Ecto neural progenitor cell (in vitro differentiated cells): ENCODE data around the gene NDEL1.

ENCODE experiments used
- DNase-seq: peaks from one replicate; pipeline ENCODE4 v3.0.0-alpha.2; 2018; ENCODE audit warnings: low spot score

Gene NDEL1

GRCh38 chr17:8455665-8456209 is 20.1 kb downstream of the NDEL1 start:
- DNase-seq, result no peak

- DNase-seq, result no peak
Measured at GRCh38 chr17:8458128-8458527, 22.4 kb downstream of the NDEL1 start.

- no peak for DNase-seq
Measured at GRCh38 chr17:8459107-8459506, 23.4 kb downstream of the NDEL1 start.

- DNase-seq, result no peak
Measured at GRCh38 chr17:8459831-8460230, 24.1 kb downstream of the NDEL1 start.

GRCh38 chr17:8462564-8462963 is 26.9 kb downstream of the NDEL1 start:
- DNase-seq, result peak; percentile 30

GRCh38 chr17:8463099-8463498 is 27.4 kb downstream of the NDEL1 start:
- DNase-seq, result no peak

- peak; percentile 40 for DNase-seq
Measured at GRCh38 chr17:8464941-8465340, 29.3 kb downstream of the NDEL1 start.

- DNase-seq, result no peak
Measured at GRCh38 chr17:8465356-8465755, 29.7 kb downstream of the NDEL1 start.

GRCh38 chr17:8465759-8466158 is 30.1 kb downstream of the NDEL1 start:
- peak; percentile 39 for DNase-seq

GRCh38 chr17:8466456-8466855 is 30.8 kb downstream of the NDEL1 start:
- DNase-seq, result peak; percentile 35

GRCh38 chr17:8466873-8467272 is 31.2 kb downstream of the NDEL1 start:
- peak; percentile 40 for DNase-seq

GRCh38 chr17:8467527-8467926 is 31.8 kb downstream of the NDEL1 start:
- DNase-seq, result no peak

- DNase-seq, result peak; percentile 31
Measured at GRCh38 chr17:8468127-8468526, 32.4 kb downstream of the NDEL1 start.

- no peak for DNase-seq
Measured at GRCh38 chr17:8468980-8469379, 33.3 kb downstream of the NDEL1 start.

- no peak for DNase-seq
Measured at GRCh38 chr17:8469964-8470363, 34.3 kb downstream of the NDEL1 start.

- DNase-seq, result no peak
Measured at GRCh38 chr17:8470447-8471047, 34.9 kb downstream of the NDEL1 start.

GRCh38 chr17:8472663-8473062 is 37.0 kb downstream of the NDEL1 start:
- no peak for DNase-seq

- peak; percentile 38 for DNase-seq
Measured at GRCh38 chr17:8473451-8474192, 37.9 kb downstream of the NDEL1 start.

- DNase-seq, result no peak
Measured at GRCh38 chr17:8474826-8475225, 39.1 kb downstream of the NDEL1 start.

GRCh38 chr17:8475227-8475626 is 39.5 kb downstream of the NDEL1 start:
- DNase-seq, result no peak

GRCh38 chr17:8475781-8476180 is 40.1 kb downstream of the NDEL1 start:
- no peak for DNase-seq

GRCh38 chr17:8476741-8477140 is 41.1 kb downstream of the NDEL1 start:
- no peak for DNase-seq

GRCh38 chr17:8477171-8477570 is 41.5 kb downstream of the NDEL1 start:
- DNase-seq, result no peak
